WTC11 (cell line): ENCODE results near the gene RUNX2. TPM values are rescaled to one million over a fixed set of nuclear protein-coding genes. Genes with fewer than 3 reads are reported as not detected.

Experiments
- ATAC-seq: fragments of 200-7000 bp; cut with Tn5 transposase; 2 replicates; pipeline ENCODE4 v1.10.0; 2021; ENCODE audit warnings: mild to moderate bottlenecking, moderate library complexity
- CTCF ChIA-PET: fragments of 300-600 bp; sonication (Branson Sonifier 250); formaldehyde crosslinking; loops from one replicate; lab custom pipeline; 2021; ENCODE audit warnings: antibody characterized with exemption; lab: Charles Lee
- POLR2A ChIA-PET: fragments of 350-600 bp; sonication (Branson Sonifier 250); formaldehyde crosslinking; loops from one replicate; lab custom pipeline; 2021; ENCODE audit warnings: antibody characterized with exemption; lab: Charles Lee
- DNase-seq: peaks from one replicate; pipeline ENCODE4 v3.0.0; 2021; ENCODE audit warnings: low spot score
- H3K27ac Mint-ChIP-seq: 2 replicates; pipeline ENCODE4 v1.8.0; 2021; ENCODE audit warnings: mixed read lengths
- H3K27me3 Mint-ChIP-seq: 2 replicates; pipeline ENCODE4 v1.8.0; 2021; ENCODE audit warnings: low read depth, mild to moderate bottlenecking, moderate library complexity, mixed read lengths
- H3K36me3 Mint-ChIP-seq: 2 replicates; pipeline ENCODE4 v1.8.0; 2021; ENCODE audit warnings: mixed read lengths
- H3K4me1 Mint-ChIP-seq: 2 replicates; pipeline ENCODE4 v1.8.0; 2022; ENCODE audit warnings: mixed read lengths
- H3K4me3 Mint-ChIP-seq: 2 replicates; pipeline ENCODE4 v1.8.0; 2021; ENCODE audit warnings: mild to moderate bottlenecking, moderate library complexity, mixed read lengths
- H3K9me3 Mint-ChIP-seq: 2 replicates; pipeline ENCODE4 v1.8.0; 2021; ENCODE audit warnings: mixed read lengths
- ESRRA ChIP-seq: sonication (generic); formaldehyde crosslinking; IDR thresholded peaks from 2 replicates; pipeline ENCODE4 v1.8.1; 2022; ENCODE audit warnings: mild to moderate bottlenecking, missing genetic modification reagents, borderline replicate concordance
- GABPB1 ChIP-seq: sonication (generic); formaldehyde crosslinking; IDR thresholded peaks from 2 replicates; pipeline ENCODE4 v1.8.1; 2023; ENCODE audit warnings: mild to moderate bottlenecking, missing genetic modification reagents
- GTF2I ChIP-seq: fragments of 250-450 bp; sonication (Bioruptor Pico); conservative IDR thresholded peaks from 2 replicates; pipeline ENCODE4 v1.4.0; 2021; ENCODE audit warnings: mild to moderate bottlenecking
- KAT7 ChIP-seq: sonication (generic); formaldehyde crosslinking; IDR thresholded peaks from 2 replicates; pipeline ENCODE4 v1.8.1; 2023; ENCODE audit warnings: missing genetic modification reagents, mild to moderate bottlenecking, borderline replicate concordance
- PRDM15 ChIP-seq: sonication (generic); formaldehyde crosslinking; IDR thresholded peaks from 2 replicates; pipeline ENCODE4 v1.8.0; 2022; ENCODE audit warnings: missing genetic modification reagents
- SP1 ChIP-seq: sonication (generic); formaldehyde crosslinking; conservative IDR thresholded peaks from 2 replicates; pipeline ENCODE4 v1.8.1; 2022; ENCODE audit warnings: missing genetic modification reagents
- TCF7 ChIP-seq: sonication (generic); formaldehyde crosslinking; IDR thresholded peaks from 2 replicates; pipeline ENCODE4 v1.8.0; 2022; ENCODE audit warnings: mild to moderate bottlenecking, low read depth, missing genetic modification reagents, moderate library complexity
- ZNF219 ChIP-seq: sonication (generic); formaldehyde crosslinking; IDR thresholded peaks from 2 replicates; pipeline ENCODE4 v1.8.0; 2023; ENCODE audit warnings: missing genetic modification reagents, mild to moderate bottlenecking, borderline replicate concordance
- ZNF232 ChIP-seq: sonication (generic); formaldehyde crosslinking; IDR thresholded peaks from 2 replicates; pipeline ENCODE4 v1.8.0; 2022; ENCODE audit warnings: mild to moderate bottlenecking, missing genetic modification reagents
- ZNF423 ChIP-seq: fragments of 250-450 bp; sonication (Bioruptor Pico); IDR thresholded peaks from 2 replicates; pipeline ENCODE4 v2.1.2; 2022; ENCODE audit warnings: mild to moderate bottlenecking, moderate library complexity
- total RNA-seq: library from RNA; stranded (reverse); gene quantifications from 3 replicates; pipeline ENCODE4 v1.2.3, GENCODE V29; 2021
- TF ChIP-seq, protein P1 (sequence below): sonication (generic); formaldehyde crosslinking; IDR thresholded peaks from 2 replicates; pipeline ENCODE4 v1.8.0; 2023; ENCODE audit warnings: mild to moderate bottlenecking, missing genetic modification reagents
- TF ChIP-seq, protein P2 (sequence below): sonication (generic); formaldehyde crosslinking; IDR thresholded peaks from 2 replicates; pipeline ENCODE4 v1.8.0; 2022; ENCODE audit warnings: mild to moderate bottlenecking, missing genetic modification reagents

The RUNX2 gene
- total RNA-seq, 1 experiment from 2014 or later = 0.28 TPM

- Mint-ChIP-seq H3K36me3 (no peaks in the 10 kb centered on the region), H3K9me3 (no peaks in the 10 kb centered on the region), H3K4me1 (peaks cover 33% of the 10 kb centered on the region)
- TF ChIP-seq, protein P1, sequence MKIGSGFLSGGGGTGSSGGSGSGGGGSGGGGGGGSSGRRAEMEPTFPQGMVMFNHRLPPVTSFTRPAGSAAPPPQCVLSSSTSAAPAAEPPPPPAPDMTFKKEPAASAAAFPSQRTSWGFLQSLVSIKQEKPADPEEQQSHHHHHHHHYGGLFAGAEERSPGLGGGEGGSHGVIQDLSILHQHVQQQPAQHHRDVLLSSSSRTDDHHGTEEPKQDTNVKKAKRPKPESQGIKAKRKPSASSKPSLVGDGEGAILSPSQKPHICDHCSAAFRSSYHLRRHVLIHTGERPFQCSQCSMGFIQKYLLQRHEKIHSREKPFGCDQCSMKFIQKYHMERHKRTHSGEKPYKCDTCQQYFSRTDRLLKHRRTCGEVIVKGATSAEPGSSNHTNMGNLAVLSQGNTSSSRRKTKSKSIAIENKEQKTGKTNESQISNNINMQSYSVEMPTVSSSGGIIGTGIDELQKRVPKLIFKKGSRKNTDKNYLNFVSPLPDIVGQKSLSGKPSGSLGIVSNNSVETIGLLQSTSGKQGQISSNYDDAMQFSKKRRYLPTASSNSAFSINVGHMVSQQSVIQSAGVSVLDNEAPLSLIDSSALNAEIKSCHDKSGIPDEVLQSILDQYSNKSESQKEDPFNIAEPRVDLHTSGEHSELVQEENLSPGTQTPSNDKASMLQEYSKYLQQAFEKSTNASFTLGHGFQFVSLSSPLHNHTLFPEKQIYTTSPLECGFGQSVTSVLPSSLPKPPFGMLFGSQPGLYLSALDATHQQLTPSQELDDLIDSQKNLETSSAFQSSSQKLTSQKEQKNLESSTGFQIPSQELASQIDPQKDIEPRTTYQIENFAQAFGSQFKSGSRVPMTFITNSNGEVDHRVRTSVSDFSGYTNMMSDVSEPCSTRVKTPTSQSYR = no peak
- TF ChIP-seq SP1 (CRISPR knock-in tag) (0 out of 2 replicates have a peak, but pooled peaks have one; percentile 19), ZNF423 (CRISPR knock-in tag) (peak; percentile 30; the same call in 1 of the 2 replicates)
- TF ChIP-seq, protein P2, sequence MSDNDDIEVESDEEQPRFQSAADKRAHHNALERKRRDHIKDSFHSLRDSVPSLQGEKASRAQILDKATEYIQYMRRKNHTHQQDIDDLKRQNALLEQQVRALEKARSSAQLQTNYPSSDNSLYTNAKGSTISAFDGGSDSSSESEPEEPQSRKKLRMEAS (CRISPR knock-in tag) = peak; percentile 33; the same call in 1 of the 2 replicates
- TF ChIP-seq, all 79 proteins: peak for 3
- Mint-ChIP-seq H3K27me3 (peaks cover 95% of the 10 kb centered on the region), H3K27ac (no peak overlapping the region), H3K4me3 (peak overlapping the region; percentile 92)
- CTCF ChIA-PET = interaction anchor here (1.2 to 1.3 kb wide), 2 partner anchors 79 to 767 kb away, joined by 3 read pairs; no protein-coding TSS in a partner anchor
- DNase-seq = peak; percentile 45
- POLR2A ChIA-PET = interaction anchor here (0.5 to 1.4 kb wide), 3 partner anchors 304 to 792 kb away, joined by 3 to 7 read pairs (median 4); no protein-coding TSS in a partner anchor
- ATAC-seq = peak; percentile 9
Measured at GRCh38 chr6:45421709-45422502, 93.8 kb downstream of the RUNX2 start.

GRCh38 chr6:45422503-45423110, 94.5 kb downstream of the RUNX2 start:
- ATAC-seq (peak; percentile 20), DNase-seq (peak; percentile 53)
- Mint-ChIP-seq H3K4me3 (peak overlapping the region; percentile 87), H3K4me1 (peaks cover 33% of the 10 kb centered on the region), H3K9me3 (no peaks in the 10 kb centered on the region), H3K27ac (no peak overlapping the region), H3K36me3 (no peaks in the 10 kb centered on the region), H3K27me3 (peaks cover 88% of the 10 kb centered on the region)
- TF ChIP-seq PRDM15 (CRISPR knock-in tag) (0 out of 2 replicates have a peak, but pooled peaks have one; percentile 24), TCF7 (no peak), ZNF232 (CRISPR knock-in tag) (0 out of 2 replicates have a peak, but pooled peaks have one; percentile 27)
- CTCF ChIA-PET = no interaction called here
- POLR2A ChIA-PET = interaction anchor here (0.5 to 0.7 kb wide), 2 partner anchors 303 to 651 kb away, joined by 3 to 7 read pairs; no protein-coding TSS in a partner anchor

DNA sequence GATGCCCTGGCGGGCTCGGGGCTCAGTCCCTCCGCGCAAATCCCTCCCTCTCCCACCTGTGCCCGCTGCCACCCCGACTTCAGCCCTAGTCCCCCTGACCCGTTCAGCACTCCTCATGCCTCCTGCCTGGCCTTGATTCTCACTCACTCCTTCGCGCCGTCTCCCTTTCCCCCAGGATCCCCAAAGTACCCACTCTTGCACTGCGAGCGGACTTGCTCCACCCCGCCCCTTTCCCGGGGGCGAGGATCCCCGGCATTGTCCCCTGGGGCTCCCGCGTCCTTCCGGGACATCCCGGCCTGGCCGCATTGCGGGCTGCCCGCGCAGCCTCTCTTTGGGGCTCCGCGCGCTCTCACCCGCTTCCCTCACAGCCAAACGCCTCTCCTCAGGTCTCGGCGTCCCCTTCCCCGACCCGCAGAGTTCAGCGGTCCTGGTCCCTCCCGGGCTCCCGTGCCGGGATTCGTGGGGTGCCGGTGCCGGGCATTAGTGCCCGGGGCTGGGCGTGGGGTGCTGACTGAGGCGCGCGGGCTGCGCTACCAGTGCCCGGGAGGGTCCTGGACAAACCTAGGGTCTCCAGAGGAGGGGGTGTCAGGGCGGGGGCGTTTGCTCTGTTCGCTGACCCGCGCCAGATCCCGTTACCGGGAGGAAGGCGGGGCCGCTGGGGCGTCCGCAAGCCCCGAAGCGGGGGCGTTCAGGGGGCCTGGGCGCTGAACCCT, 95.1 kb downstream of the RUNX2 start:
- Mint-ChIP-seq H3K27me3 (peaks cover 85% of the 10 kb centered on the region), H3K4me3 (peak overlapping the region; percentile 87)
- CTCF ChIA-PET = interaction anchor here (0.9 to 1.2 kb wide), 4 partner anchors 45 to 768 kb away, joined by 3 to 13 read pairs (median 4); partner anchors contain the start of gene SUPT3H

More for the DNA sequence above, 95.1 kb downstream of the RUNX2 start:
- no peaks in the 10 kb centered on the region for H3K36me3 Mint-ChIP-seq
- DNase-seq (peak; percentile 53), ATAC-seq (peak; percentile 51)
- POLR2A ChIA-PET = no interaction called here
- no peaks in the 10 kb centered on the region for H3K9me3 Mint-ChIP-seq
- H3K4me1 Mint-ChIP-seq = peaks cover 33% of the 10 kb centered on the region
- TF ChIP-seq GTF2I (no peak), KAT7 (0 out of 2 replicates have a peak, but pooled peaks have one; percentile 23), GABPB1 (0 out of 2 replicates have a peak, but pooled peaks have one; percentile 22), PRDM15 (CRISPR knock-in tag) (peak; percentile 61), ZNF219 (CRISPR knock-in tag) (no peak), ESRRA (0 out of 2 replicates have a peak, but pooled peaks have one; percentile 39)
- no peak overlapping the region for H3K27ac Mint-ChIP-seq
